ENCODE data around the gene TCF7L2. TPM values are rescaled to one million over a fixed set of nuclear protein-coding genes. Genes with fewer than 3 reads are reported as not detected.

TCF7L2 gene
- total RNA-seq, 6 experiments from 2014 or later = 14.6 to 18.1 (median 16.2) TPM

- TF ChIP-seq, protein P1, sequence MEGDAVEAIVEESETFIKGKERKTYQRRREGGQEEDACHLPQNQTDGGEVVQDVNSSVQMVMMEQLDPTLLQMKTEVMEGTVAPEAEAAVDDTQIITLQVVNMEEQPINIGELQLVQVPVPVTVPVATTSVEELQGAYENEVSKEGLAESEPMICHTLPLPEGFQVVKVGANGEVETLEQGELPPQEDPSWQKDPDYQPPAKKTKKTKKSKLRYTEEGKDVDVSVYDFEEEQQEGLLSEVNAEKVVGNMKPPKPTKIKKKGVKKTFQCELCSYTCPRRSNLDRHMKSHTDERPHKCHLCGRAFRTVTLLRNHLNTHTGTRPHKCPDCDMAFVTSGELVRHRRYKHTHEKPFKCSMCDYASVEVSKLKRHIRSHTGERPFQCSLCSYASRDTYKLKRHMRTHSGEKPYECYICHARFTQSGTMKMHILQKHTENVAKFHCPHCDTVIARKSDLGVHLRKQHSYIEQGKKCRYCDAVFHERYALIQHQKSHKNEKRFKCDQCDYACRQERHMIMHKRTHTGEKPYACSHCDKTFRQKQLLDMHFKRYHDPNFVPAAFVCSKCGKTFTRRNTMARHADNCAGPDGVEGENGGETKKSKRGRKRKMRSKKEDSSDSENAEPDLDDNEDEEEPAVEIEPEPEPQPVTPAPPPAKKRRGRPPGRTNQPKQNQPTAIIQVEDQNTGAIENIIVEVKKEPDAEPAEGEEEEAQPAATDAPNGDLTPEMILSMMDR (IDR thresholded peaks at IDR 0.05) = no peak
- peaks cover 25% of the 10 kb centered on the region for H3K36me3 Mint-ChIP-seq (ENCODE audit: low read depth)
- no peak for DNase-seq
- no peak overlapping the region for H3K4me3 Mint-ChIP-seq
- no peaks in the 10 kb centered on the region; the same call in 1 of the 2 replicates for H3K27me3 Mint-ChIP-seq (ENCODE audit: insufficient read depth)
- no peaks in the 10 kb centered on the region for H3K9me3 Mint-ChIP-seq
- no peak overlapping the region for H3K27ac Mint-ChIP-seq
- peaks cover 46% of the 10 kb centered on the region for H3K4me1 Mint-ChIP-seq (ENCODE audit: low read depth)
Measured at GRCh38 chr10:112999102-112999501, 49.1 kb downstream of the TCF7L2 start.

GRCh38 chr10:113000442-113000841 lies 50.4 kb downstream of the TCF7L2 start:
- H3K27me3 Mint-ChIP-seq (ENCODE audit: insufficient read depth) = no peaks in the 10 kb centered on the region; the same call in 1 of the 2 replicates
- no peaks in the 10 kb centered on the region for H3K9me3 Mint-ChIP-seq
- H3K4me1 Mint-ChIP-seq (ENCODE audit: low read depth) = peaks cover 48% of the 10 kb centered on the region
- peaks cover 23% of the 10 kb centered on the region for H3K36me3 Mint-ChIP-seq (ENCODE audit: low read depth)
- no peak for DNase-seq
- no peak overlapping the region for H3K27ac Mint-ChIP-seq
- no peak overlapping the region for H3K4me3 Mint-ChIP-seq
- TF ChIP-seq, protein P1 (IDR thresholded peaks at IDR 0.05) = no peak

GRCh38 chr10:113000876-113001598 lies 51.0 kb downstream of the TCF7L2 start:
- TF ChIP-seq, protein P1 (IDR thresholded peaks at IDR 0.05) = no peak
- no peak overlapping the region for H3K4me3 Mint-ChIP-seq
- H3K9me3 Mint-ChIP-seq = no peaks in the 10 kb centered on the region
- peak overlapping the region; percentile 45; the same call in 1 of the 2 replicates for H3K27ac Mint-ChIP-seq
- H3K27me3 Mint-ChIP-seq (ENCODE audit: insufficient read depth) = no peaks in the 10 kb centered on the region; the same call in 1 of the 2 replicates
- peaks cover 20% of the 10 kb centered on the region for H3K36me3 Mint-ChIP-seq (ENCODE audit: low read depth)
- no peak for DNase-seq
- H3K4me1 Mint-ChIP-seq (ENCODE audit: low read depth) = peaks cover 53% of the 10 kb centered on the region

- Mint-ChIP-seq H3K36me3 (ENCODE audit: low read depth) (peaks cover 15% of the 10 kb centered on the region), H3K9me3 (no peaks in the 10 kb centered on the region), H3K4me1 (ENCODE audit: low read depth) (peaks cover 58% of the 10 kb centered on the region), H3K4me3 (no peak overlapping the region), H3K27me3 (ENCODE audit: insufficient read depth) (no peaks in the 10 kb centered on the region; the same call in 1 of the 2 replicates), H3K27ac (peak overlapping the region; percentile 45; the same call in 1 of the 2 replicates)
- TF ChIP-seq, protein P1 (IDR thresholded peaks at IDR 0.05) = no peak
- DNase-seq = no peak
Measured at GRCh38 chr10:113001599-113002448, 51.8 kb downstream of the TCF7L2 start.

GRCh38 chr10:113002449-113002777 lies 52.4 kb downstream of the TCF7L2 start:
- H3K4me3 Mint-ChIP-seq = no peak overlapping the region

More at GRCh38 chr10:113002449-113002777, 52.4 kb downstream of the TCF7L2 start:
- Mint-ChIP-seq H3K9me3 (no peaks in the 10 kb centered on the region), H3K36me3 (ENCODE audit: low read depth) (peaks cover 11% of the 10 kb centered on the region), H3K27ac (no peak overlapping the region), H3K27me3 (ENCODE audit: insufficient read depth) (no peaks in the 10 kb centered on the region; the same call in 1 of the 2 replicates), H3K4me1 (ENCODE audit: low read depth) (peaks cover 59% of the 10 kb centered on the region)
- DNase-seq = no peak
- TF ChIP-seq, protein P1 (IDR thresholded peaks at IDR 0.05) = no peak

Measured in HFFc6 (cell line).